Measurements from ENCODE around the gene TPX2.

Gene TPX2

DNA sequence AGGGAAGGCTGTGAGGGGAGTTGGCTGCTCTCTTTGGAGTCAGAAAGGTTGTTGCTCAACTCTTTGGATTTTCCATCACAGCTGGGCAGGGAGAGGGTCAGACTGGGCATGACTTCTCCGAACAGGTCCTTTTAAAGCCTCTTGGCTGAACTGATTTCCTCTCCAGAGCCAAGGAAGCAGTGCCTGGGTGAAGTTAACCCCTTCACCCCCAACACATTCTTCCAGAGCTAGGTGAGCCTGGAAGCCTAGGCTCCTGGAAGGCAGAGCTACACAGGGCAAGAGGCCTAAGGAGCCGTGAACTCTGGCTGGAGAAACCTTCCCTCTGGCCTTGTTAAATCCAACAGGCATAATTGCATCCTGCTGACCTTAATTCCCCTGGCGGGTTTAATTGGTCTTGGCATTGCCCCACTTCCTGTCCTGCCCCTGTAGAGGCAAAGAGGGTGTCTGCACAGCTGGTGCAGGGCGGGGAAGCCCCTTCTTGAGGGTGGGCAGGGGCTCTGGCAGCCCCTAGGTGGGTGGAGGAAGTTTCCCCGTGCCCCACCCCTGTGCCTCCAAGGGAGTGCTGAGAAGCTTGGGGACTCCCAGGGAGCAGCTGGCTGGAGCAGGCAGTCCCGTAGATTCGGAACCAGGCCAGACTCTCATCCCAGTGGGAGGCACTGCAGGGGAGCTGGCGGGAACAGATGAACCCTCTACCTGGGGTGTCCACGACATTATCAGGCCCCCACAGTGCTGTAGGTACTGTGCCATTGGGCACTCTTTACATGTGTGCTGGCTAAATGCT lies 76.5 kb downstream of the TPX2 start:
- Histone ChIP-seq H3K9me3 (ENCODE audit: control insufficient read depth, insufficient read depth, low read length) (no peaks in the 10 kb centered on the region), H3K4me1 (ENCODE audit: control insufficient read depth, insufficient read depth, low read length) (no peaks in the 10 kb centered on the region; the same call in 1 of the 2 replicates), H3K36me3 (ENCODE audit: control insufficient read depth, insufficient read depth, low read length) (no peaks in the 10 kb centered on the region), H3K27ac (ENCODE audit: low read length) (no peak overlapping the region), H3K27me3 (ENCODE audit: control insufficient read depth, insufficient read depth, low read length) (no peaks in the 10 kb centered on the region), H3K4me3 (ENCODE audit: low read length) (no peak overlapping the region; the same call in 1 of the 2 replicates)
- no CpG with 5 or more reads among the region's 9 CpGs for WGBS (ENCODE audit: insufficient coverage, insufficient read length)
- DNase-seq (ENCODE audit: low read depth, low spot score), result no peak

DNA sequence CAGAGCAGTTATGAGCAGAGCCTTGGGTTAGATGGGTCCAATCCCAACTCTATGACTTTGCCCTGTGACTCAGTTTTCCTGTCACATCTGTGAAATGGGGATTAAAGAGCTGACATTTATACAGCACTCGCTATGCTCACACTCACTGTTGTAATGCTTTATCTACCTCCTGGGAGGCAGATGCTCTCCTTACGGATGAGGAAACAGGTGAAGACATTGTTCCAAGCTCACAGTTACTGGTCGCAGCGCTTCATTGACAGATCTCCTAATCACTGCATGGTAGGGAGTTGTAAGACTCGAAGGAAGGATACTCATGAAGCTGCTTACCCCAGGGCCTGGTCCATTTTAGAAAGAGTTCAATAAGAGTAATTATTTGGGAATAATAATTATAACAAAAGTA lies 77.1 kb downstream of the TPX2 start:
- no peak for DNase-seq (ENCODE audit: low read depth, low spot score)
- H3K4me1 ChIP-seq (ENCODE audit: control insufficient read depth, insufficient read depth, low read length), result no peaks in the 10 kb centered on the region; the same call in 1 of the 2 replicates
- H3K27me3 ChIP-seq (ENCODE audit: control insufficient read depth, insufficient read depth, low read length), result no peaks in the 10 kb centered on the region
- no peak overlapping the region for H3K4me3 ChIP-seq (ENCODE audit: low read length)
- no peaks in the 10 kb centered on the region for H3K9me3 ChIP-seq (ENCODE audit: control insufficient read depth, insufficient read depth, low read length)
- no peaks in the 10 kb centered on the region for H3K36me3 ChIP-seq (ENCODE audit: control insufficient read depth, insufficient read depth, low read length)
- no peak overlapping the region for H3K27ac ChIP-seq (ENCODE audit: low read length)
- WGBS (ENCODE audit: insufficient coverage, insufficient read length), result no CpG with 5 or more reads among the region's 5 CpGs

GRCh38 chr20:31817461-31817860 lies 78.4 kb downstream of the TPX2 start:
- H3K36me3 ChIP-seq (ENCODE audit: control insufficient read depth, insufficient read depth, low read length), result no peaks in the 10 kb centered on the region
- DNase-seq (ENCODE audit: low read depth, low spot score), result no peak
- WGBS (ENCODE audit: insufficient coverage, insufficient read length), result no CpG with 5 or more reads among the region's 5 CpGs
- H3K27me3 ChIP-seq (ENCODE audit: control insufficient read depth, insufficient read depth, low read length), result no peaks in the 10 kb centered on the region
- H3K27ac ChIP-seq (ENCODE audit: low read length), result no peak overlapping the region
- no peaks in the 10 kb centered on the region for H3K9me3 ChIP-seq (ENCODE audit: control insufficient read depth, insufficient read depth, low read length)
- no peaks in the 10 kb centered on the region; the same call in 1 of the 2 replicates for H3K4me1 ChIP-seq (ENCODE audit: control insufficient read depth, insufficient read depth, low read length)
- no peak overlapping the region for H3K4me3 ChIP-seq (ENCODE audit: low read length)

DNA sequence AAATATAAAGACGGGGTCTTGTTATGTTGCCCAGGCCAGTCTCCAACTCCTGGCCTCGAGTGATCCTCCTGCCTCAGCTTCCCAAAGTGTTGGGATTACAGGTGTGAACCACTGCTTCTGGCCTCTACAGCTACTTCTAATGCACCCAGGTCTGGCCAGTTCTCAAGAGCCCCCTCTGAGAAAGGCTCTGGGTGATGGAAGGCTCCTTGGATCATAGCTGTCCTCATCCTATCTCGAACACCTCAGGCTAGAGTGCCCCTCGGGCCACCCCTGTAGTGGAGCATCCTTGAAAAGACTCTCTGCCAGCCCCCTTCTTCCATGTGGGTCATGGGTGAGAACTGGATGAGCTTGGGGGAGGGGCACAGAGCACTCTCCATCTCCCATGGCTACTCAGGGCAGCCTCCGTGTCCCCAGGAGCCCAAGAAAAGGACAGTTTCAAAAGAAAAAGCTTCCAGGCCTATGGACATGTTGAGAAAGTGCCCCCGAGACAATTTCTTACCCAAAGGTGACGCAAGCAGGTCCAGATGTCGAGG lies 79.4 kb downstream of the TPX2 start:
- H3K36me3 ChIP-seq (ENCODE audit: control insufficient read depth, insufficient read depth, low read length), result no peaks in the 10 kb centered on the region
- no CpG with 5 or more reads among the region's 8 CpGs for WGBS (ENCODE audit: insufficient coverage, insufficient read length)
- no peaks in the 10 kb centered on the region; the same call in 1 of the 2 replicates for H3K4me1 ChIP-seq (ENCODE audit: control insufficient read depth, insufficient read depth, low read length)
- H3K9me3 ChIP-seq (ENCODE audit: control insufficient read depth, insufficient read depth, low read length), result no peaks in the 10 kb centered on the region
- H3K27me3 ChIP-seq (ENCODE audit: control insufficient read depth, insufficient read depth, low read length), result no peaks in the 10 kb centered on the region
- no peak overlapping the region for H3K27ac ChIP-seq (ENCODE audit: low read length)
- H3K4me3 ChIP-seq (ENCODE audit: low read length), result no peak overlapping the region
- DNase-seq (ENCODE audit: low read depth, low spot score), result no peak

- H3K4me1 ChIP-seq (ENCODE audit: control insufficient read depth, insufficient read depth, low read length), result no peaks in the 10 kb centered on the region; the same call in 1 of the 2 replicates
- H3K36me3 ChIP-seq (ENCODE audit: control insufficient read depth, insufficient read depth, low read length), result no peaks in the 10 kb centered on the region
- no peaks in the 10 kb centered on the region for H3K27me3 ChIP-seq (ENCODE audit: control insufficient read depth, insufficient read depth, low read length)
- no peak within 1 kb of the TSS for H3K27ac ChIP-seq (ENCODE audit: low read length)
- no peaks in the 10 kb centered on the region for H3K9me3 ChIP-seq (ENCODE audit: control insufficient read depth, insufficient read depth, low read length)
- DNase-seq (ENCODE audit: low read depth, low spot score), result no peak
- WGBS (ENCODE audit: insufficient coverage, insufficient read length), result no CpG with 5 or more reads among the region's 16 CpGs
- H3K4me3 ChIP-seq (ENCODE audit: low read length), result no peak within 1 kb of the TSS
Observed at GRCh38 chr20:31819083-31819784, 80.1 kb downstream of the TPX2 start, which contains the start of gene MYLK2. Gene MYLK2 (plus strand): TSS chr20:31819356. CDS start chr20:31819581, 225 bp downstream.

DNA sequence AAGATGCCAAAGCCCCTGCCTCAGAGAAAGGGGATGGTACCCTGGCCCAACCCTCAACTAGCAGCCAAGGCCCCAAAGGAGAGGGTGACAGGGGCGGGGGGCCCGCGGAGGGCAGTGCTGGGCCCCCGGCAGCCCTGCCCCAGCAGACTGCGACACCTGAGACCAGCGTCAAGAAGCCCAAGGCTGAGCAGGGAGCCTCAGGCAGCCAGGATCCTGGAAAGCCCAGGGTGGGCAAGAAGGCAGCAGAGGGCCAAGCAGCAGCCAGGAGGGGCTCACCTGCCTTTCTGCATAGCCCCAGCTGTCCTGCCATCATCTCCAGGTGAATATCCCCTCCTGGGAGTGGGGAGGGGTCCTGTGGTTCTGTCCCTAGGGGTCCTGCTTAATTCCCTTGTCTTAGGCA lies 81.1 kb downstream of the TPX2 start:
- no peaks in the 10 kb centered on the region; the same call in 1 of the 2 replicates for H3K4me1 ChIP-seq (ENCODE audit: control insufficient read depth, insufficient read depth, low read length)
- no peak overlapping the region for H3K4me3 ChIP-seq (ENCODE audit: low read length)
- no peaks in the 10 kb centered on the region for H3K36me3 ChIP-seq (ENCODE audit: control insufficient read depth, insufficient read depth, low read length)
- no peak for DNase-seq (ENCODE audit: low read depth, low spot score)
- no peaks in the 10 kb centered on the region for H3K9me3 ChIP-seq (ENCODE audit: control insufficient read depth, insufficient read depth, low read length)
- H3K27ac ChIP-seq (ENCODE audit: low read length), result no peak overlapping the region
- no peaks in the 10 kb centered on the region for H3K27me3 ChIP-seq (ENCODE audit: control insufficient read depth, insufficient read depth, low read length)
- no CpG with 5 or more reads among the region's 6 CpGs for WGBS (ENCODE audit: insufficient coverage, insufficient read length)

DNA sequence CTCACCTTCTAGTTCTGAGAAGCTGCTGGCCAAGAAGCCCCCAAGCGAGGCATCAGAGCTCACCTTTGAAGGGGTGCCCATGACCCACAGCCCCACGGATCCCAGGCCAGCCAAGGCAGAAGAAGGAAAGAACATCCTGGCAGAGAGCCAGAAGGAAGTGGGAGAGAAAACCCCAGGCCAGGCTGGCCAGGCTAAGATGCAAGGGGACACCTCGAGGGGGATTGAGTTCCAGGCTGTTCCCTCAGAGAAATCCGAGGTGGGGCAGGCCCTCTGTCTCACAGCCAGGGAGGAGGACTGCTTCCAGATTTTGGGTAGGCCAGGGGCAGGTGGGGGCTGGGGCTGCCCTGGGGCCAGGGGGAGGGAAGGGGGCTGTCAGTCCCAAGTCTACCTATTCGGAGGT lies 82.3 kb downstream of the TPX2 start:
- Histone ChIP-seq H3K4me1 (ENCODE audit: control insufficient read depth, insufficient read depth, low read length) (no peaks in the 10 kb centered on the region), H3K9me3 (ENCODE audit: control insufficient read depth, insufficient read depth, low read length) (no peaks in the 10 kb centered on the region), H3K27me3 (ENCODE audit: control insufficient read depth, insufficient read depth, low read length) (no peaks in the 10 kb centered on the region), H3K27ac (ENCODE audit: low read length) (no peak overlapping the region), H3K4me3 (ENCODE audit: low read length) (no peak overlapping the region), H3K36me3 (ENCODE audit: control insufficient read depth, insufficient read depth, low read length) (no peaks in the 10 kb centered on the region)
- WGBS (ENCODE audit: insufficient coverage, insufficient read length), result no CpG with 5 or more reads among the region's 5 CpGs
- DNase-seq (ENCODE audit: low read depth, low spot score), result no peak

DNA sequence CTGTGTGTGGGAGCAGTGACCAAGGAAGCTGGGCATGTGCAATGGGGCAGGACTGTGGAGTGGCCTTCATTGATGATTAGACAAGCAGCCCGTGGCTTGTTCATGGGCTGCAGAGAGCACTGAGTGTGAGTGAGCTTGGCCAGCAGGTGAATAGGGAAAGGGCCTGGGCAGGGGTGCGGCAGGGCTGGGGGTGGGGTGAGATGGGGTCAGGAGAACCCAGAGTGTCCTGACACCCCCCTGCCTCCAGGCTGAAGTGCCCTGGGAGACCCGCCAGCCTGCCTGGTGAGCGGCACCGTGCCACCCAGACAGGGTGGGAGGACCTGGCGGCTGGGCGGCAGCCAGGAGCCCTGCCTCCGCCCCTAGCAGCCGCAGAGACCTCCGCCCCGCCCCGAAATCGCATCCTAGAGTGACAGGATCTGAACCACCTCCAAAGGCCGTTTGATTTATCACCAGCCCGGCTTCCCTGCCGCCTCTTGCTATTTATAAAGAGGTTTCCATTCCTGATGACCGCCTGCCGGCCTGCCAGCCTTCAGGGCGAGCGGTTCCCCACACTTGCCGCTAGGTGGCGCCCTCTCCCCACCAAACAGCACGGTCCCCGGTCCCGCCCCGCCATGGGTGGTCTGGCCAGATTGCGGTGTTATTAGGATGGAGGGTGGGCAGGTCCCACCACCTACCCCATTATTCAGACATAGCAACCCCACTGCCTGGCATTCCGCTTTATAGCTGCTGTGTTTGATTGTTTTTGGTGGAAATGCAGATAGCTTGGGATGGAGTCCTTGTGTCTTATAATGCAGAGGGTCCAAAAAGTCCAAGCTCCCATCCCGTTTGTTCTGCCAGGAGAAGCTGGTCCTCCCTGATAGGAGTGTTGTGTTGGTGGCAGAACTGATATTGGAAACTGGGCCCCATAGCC lies 83.6 kb downstream of the TPX2 start:
- no peaks in the 10 kb centered on the region for H3K27me3 ChIP-seq (ENCODE audit: control insufficient read depth, insufficient read depth, low read length)
- no peak overlapping the region for H3K27ac ChIP-seq (ENCODE audit: low read length)
- no peaks in the 10 kb centered on the region for H3K4me1 ChIP-seq (ENCODE audit: control insufficient read depth, insufficient read depth, low read length)
- no peak overlapping the region for H3K4me3 ChIP-seq (ENCODE audit: low read length)
- H3K9me3 ChIP-seq (ENCODE audit: control insufficient read depth, insufficient read depth, low read length), result no peaks in the 10 kb centered on the region
- DNase-seq (ENCODE audit: low read depth, low spot score), result no peak
- no peaks in the 10 kb centered on the region for H3K36me3 ChIP-seq (ENCODE audit: control insufficient read depth, insufficient read depth, low read length)
- WGBS (ENCODE audit: insufficient coverage, insufficient read length), result no CpG with 5 or more reads among the region's 29 CpGs

DNA sequence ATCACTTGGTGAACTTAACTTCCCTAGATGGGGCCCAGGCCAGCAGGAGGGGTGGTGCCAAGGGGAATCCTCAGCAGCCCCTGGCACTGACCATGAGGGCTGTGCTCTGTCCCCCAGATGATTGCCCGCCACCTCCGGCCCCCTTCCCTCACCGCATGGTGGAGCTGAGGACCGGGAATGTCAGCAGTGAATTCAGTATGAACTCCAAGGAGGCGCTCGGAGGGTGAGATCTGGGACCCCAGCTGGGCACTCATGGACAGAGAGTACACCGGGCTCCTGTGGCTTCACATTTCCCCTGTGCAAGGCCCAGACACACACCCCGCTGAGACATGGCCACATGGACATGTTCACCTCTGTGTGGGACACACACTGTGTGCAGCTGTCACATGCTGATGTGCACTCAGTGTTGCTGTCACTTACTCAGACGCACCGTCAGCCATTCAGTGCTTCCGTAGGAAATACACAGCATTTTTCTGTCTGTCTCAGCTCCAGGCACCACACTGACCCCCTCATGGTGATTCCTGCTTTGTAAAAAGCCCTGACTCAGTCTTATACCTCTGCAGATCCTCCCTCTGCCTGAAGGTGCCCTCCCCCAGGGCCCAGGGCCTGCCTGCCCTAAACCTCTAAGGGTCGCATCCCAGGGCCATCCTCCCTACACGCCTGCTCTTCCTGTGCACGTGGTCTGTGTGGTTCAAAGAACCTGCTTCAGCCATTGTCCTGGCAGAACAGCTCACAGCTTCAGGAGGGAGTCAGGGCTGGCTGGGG lies 84.5 kb downstream of the TPX2 start:
- no peak for DNase-seq (ENCODE audit: low read depth, low spot score)
- Histone ChIP-seq H3K36me3 (ENCODE audit: control insufficient read depth, insufficient read depth, low read length) (no peaks in the 10 kb centered on the region), H3K27ac (ENCODE audit: low read length) (no peak overlapping the region), H3K27me3 (ENCODE audit: control insufficient read depth, insufficient read depth, low read length) (no peaks in the 10 kb centered on the region), H3K4me3 (ENCODE audit: low read length) (no peak overlapping the region), H3K4me1 (ENCODE audit: control insufficient read depth, insufficient read depth, low read length) (no peaks in the 10 kb centered on the region), H3K9me3 (ENCODE audit: control insufficient read depth, insufficient read depth, low read length) (no peaks in the 10 kb centered on the region)
- no CpG with 5 or more reads among the region's 14 CpGs for WGBS (ENCODE audit: insufficient coverage, insufficient read length)
